Daoy (cell line): Measurements from ENCODE around the gene COTL1. TPM values are rescaled to one million over a fixed set of nuclear protein-coding genes. Genes with fewer than 3 reads are reported as not detected.
A peak's percentile ranks its signal among the peaks of the same experiment; 100 is the strongest.

ENCODE experiments used
- DNase-seq: peaks from one replicate; pipeline ENCODE4 v3.0.0-alpha.2; 2015; ENCODE audit warnings: low read depth
- total RNA-seq: library from RNA; depleted of rRNA; stranded (reverse); fragments of >200 nt; shearing (Covaris generic); gene quantifications from 2 replicates; pipeline ENCODE4 v1.2.3, GENCODE V29; 2014

Gene COTL1
- total RNA-seq, 1 experiment from 2014 or later = 128 TPM

GRCh38 chr16:84614073-84614459 lies 3.8 kb downstream of the COTL1 start:
- no peak for DNase-seq

- no peak for DNase-seq
These were observed 4.3 kb downstream of the COTL1 start for GRCh38 chr16:84613408-84614072.

DNA sequence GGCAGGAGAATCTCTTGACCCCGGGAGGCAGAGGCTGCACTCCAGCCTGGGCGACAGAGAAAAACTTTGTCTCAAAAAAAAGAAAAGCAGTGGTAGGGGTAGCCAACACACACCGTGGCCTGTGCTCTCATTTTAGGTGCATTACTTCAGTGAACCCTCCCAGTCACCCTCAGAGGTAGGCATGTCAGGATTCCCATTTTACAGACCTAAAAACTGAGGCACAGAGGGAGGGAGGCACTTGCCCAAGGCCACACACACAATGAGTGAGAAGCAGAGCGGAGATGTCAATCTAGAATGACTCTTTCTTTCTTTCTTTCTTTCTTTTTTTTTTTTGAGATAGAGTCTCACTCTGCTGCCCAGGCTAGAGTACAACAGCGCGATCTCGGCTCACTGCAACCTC lies 5.2 kb downstream of the COTL1 start:
- DNase-seq = no peak

- no peak for DNase-seq
These were observed 6.8 kb downstream of the COTL1 start for GRCh38 chr16:84611041-84611440.

DNA sequence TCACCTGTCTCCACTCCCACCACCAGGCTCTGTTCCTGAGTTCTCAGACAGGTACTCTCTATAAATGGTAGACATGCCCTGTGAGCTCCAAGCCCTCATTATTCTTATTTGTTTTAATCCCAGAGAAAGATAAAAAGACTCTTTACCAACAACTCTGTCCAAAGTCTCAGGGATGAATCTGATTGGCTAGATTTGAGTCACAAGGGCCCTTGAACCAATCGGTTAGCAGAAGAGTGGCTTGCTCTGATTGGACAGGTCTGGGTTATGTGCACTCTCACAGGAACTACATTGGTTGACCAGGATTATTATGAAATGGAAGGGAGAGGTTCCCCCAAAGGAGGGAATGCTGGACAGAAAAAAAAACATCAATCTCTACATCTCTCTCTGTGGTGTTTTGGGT lies 7.5 kb downstream of the COTL1 start:
- DNase-seq = no peak

DNA sequence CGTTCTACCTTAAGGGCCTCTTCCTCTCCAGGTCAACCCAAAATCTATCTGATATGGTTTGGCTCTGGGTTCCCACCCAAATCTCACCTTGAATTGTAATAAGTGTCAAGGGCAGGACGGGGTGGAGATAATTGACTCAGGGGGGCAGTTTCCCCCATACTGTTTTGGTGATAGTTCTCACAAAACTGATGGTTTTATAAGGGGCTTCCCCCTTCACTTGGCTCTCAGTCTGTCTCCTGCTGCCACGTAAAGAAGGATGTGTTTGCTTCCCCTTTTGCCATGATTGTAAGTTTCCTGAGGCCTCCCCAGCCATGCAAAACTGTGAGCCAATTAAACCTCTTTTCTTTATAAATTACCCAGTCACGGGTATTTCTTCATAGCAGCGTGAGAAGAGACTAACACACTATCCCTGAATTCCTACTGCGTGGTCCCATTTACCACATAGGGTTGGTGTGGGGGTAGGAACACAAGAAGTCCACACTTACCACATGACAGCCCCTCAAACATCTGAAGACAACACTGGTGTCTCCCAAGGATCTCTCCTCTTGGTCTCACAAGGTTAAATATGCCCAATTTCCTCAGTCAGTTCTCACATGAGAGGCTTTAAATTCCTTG lies 8.2 kb downstream of the COTL1 start:
- no peak for DNase-seq

GRCh38 chr16:84608282-84608681 lies 9.6 kb downstream of the COTL1 start:
- DNase-seq = no peak

DNA sequence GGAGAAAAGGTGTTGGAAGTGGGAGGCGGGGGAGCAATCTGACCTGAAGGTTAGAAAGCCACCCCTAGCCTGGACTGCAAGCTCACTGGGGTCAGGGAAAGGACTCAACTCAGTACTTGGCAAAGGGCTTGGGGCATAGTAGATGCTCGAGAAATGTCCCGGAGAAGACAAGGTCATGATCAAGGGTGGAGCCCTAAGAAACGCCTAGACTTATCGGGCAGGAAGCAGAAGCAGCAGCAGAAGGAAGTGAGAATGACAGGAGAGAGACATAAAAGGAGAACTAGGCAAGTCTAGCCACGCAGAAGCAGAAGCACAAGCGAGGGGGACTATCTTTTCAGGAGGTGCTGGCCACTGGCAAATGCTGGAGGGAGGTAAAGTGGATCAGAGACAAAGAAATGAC lies 10.2 kb downstream of the COTL1 start:
- no peak for DNase-seq

- DNase-seq = no peak
These were observed 10.8 kb downstream of the COTL1 start for GRCh38 chr16:84607061-84607460.

DNA sequence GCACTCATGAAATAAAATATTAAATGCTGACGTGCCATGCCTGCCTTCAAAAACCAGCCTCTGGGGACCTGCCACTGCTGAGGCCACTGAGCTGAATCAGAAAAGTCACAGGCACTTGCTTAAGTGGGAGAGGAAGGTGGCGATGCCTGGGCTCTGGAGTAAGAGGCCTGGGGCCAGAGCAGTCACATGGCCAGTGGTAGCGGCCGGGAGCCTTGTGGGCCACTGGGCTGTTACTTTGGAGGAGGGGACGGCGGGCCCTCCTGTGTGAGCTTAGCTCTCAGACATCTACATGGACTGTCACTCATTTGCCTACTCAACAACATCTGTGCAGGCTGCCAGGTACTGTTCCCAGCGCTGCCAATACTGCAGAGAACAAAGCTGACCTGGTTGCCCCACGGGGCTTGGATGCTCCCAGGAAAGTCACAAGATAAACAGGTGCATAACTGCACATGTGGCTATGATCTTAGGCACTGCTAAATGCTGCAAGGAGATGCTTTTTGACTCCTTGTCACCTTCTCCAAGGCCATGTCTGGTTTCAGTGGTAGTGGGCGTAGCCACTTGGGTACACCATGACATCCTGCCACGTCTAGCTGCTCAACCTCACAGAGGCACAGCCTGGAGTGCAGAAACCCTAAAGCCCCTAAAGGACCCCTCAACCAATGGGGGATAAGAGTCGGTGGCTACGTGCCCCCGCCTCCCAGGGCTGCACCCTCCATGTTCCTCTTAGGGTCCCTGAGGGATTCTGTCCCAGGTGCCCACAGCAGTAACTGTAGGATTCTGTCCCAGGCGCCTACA lies 11.6 kb downstream of the COTL1 start:
- no peak for DNase-seq

DNA sequence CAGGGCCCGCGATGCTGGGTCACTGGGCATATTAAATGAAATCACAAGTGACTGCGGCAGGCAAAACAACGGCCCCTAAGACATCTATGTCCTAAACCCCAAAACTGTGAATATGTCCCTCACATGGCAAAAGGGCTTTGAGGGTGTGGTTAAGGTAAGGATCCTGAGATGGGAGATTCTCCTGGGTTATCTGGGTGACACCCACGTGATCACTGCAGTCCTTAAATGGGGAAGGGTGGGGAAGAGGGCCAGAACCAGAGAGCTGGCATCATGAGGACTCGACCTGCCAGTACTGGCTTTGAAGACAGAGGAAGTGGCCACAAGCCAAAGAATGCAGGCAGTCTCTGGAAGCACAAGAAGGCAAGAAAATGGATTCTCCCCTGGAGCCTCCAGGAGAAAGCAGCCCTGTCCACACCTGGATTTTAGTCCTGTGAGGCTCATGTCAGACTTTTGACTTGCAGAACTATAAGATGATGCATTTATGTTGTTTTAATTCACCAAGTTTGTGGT lies 12.5 kb downstream of the COTL1 start:
- no peak for DNase-seq

DNA sequence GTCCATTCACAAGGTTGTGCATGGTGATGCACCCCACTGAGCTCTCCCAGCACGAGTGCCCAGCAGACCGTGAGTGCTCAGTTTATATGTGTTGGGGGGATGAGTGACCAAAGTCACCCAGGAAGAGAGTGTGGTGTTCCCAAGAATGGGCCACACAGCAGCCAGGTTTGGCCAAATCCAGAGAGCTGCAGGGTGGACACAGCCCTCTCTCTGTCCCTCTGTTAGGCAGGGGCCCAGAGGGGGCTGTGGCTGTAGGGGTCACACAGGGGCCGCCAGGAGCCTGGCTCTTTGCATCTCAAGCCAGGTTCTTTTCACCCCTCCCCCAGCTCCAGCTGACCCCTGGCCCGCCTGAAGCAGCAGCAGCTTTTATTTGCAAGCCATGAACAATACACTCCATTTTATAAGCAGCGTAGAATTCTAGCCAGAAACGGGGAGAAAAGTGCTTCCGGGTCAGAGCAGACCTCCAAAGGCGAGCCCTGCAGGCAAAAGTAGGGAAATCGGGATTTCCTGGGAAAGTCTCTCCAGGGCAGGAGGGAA lies 13.3 kb downstream of the COTL1 start:
- DNase-seq = no peak

DNA sequence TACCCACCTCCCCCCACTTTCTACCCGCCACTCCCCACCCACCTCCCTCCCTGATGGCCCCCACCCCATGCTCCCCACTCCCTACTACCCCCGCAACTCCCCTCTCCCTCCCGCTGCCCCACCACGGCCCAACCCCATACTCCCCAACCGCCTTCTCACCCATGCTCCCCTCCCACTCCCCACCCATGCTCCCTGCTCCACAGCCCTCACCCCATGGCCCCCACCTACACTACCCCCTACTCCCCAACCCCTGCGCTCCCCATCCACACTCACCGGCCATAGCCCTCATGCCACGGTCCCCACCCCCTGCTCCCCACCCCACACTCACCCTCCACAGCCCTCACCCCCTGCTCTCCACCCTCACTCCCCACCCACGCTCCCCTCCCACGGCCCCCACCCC lies 13.9 kb downstream of the COTL1 start:
- no peak for DNase-seq

GRCh38 chr16:84603140-84603816 lies 14.6 kb downstream of the COTL1 start:
- DNase-seq = peak; percentile 92

DNA sequence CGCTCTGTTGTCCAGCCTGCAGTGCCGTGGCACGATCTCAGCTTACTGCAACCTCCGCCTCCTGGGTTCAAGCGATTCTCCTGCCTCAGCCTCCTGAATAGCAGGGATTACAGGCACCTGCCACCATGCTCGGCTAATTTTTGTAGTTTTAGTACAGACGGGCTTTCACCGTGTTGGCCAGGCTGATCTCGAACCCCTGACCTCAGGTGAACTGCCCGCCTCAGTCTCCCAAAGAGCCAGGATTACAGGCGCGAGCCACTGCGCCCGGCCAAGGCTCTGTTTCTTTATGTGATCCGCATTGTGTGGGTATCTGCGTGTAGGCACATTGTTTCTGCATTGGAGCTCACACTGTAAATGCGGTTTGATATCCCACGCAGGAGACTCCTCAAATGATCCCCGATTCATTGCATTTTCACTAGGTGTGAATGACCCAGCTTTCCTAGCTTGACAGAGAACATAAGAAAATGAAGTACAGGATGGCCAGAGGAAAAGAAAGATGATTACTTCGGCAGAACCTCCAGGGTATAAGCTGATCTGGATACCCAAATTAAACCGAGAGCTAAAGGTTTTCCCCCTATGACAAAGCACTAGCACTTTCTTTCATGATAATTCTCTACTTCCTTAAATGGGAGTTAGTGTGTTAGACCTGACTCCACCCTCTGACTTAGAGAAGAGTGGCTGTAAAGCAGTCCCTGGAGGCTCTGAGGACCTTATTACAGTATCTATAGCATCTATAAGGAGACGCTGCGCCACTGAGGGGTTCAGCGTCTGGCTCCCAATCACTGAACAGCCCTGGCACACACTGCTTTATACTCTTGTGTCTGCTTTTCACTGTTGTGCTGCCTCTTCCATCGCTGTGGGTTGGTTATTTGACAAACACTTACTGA lies 17.3 kb downstream of the COTL1 start:
- DNase-seq = peak; percentile 25

- peak; percentile 80 for DNase-seq
These were observed 18.2 kb downstream of the COTL1 start for GRCh38 chr16:84599521-84600202.

DNA sequence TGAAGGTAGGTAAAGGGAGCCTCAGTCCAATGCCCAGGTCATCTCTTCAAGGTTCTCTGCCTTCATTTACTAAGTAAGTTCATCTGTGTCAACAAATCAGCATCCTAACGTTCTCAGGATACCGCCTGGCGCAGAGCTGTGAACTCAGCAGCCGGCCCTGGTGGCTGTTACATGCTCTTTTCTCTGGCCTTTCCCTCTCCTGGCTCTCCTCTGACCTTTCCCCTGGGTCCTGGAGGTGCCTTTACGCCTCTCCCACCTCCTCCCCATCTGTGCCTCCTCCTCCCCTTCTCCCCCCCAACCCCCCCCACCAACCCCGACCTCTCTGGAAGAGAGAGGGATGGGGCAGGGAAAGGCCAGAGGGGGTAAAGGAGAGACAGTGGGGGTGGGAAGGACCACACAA lies 19.5 kb downstream of the COTL1 start:
- DNase-seq = no peak

- no peak for DNase-seq
These were observed 19.9 kb downstream of the COTL1 start for GRCh38 chr16:84597931-84598351.

GRCh38 chr16:84597528-84597896 lies 20.4 kb downstream of the COTL1 start:
- no peak for DNase-seq

DNA sequence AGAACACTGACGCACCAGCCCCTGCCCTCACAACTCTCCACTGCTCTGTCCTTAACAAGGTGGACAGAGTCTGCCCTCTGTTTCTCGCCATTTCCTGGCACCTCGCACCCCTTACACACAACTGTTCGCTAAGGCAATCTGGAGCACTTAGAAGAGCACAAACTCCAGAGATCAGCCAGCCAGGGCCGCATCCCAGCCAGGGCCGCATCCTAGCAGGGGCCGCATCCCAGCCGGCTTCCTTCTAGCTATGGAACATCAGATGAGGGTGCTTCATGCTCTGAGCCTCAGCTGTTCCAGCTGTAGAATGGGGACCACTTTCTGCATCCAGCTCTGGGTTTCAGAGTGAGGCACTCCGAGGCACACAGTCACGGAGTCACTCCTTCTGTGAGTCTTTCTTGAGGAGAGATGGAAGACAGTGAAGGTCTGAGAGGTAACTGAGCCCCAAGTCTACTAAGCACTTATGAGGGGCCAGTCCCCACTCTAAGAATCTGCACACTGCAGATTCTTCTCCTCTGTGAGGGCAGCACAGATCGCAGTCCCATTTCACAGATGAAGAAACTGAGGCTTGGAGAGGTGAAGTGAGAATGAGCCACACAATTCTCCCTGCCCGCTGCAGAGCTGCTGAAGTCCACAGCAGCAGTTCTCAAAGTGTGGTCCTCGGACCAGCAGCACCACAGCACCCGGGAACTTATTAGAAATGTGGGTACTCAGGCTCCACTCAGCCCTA lies 20.9 kb downstream of the COTL1 start:
- no peak for DNase-seq
